ENCODE measurements around the gene SUMO2.

- TF ChIP-seq ZFP3 (CRISPR knock-in tag; IDR thresholded peaks at IDR 0.05) (peak; percentile 62; the same call in 1 of the 2 replicates), ZFP30 (CRISPR knock-in tag; IDR thresholded peaks at IDR 0.05) (no peak), ZNF70 (CRISPR knock-in tag; IDR thresholded peaks at IDR 0.05) (no peak), ISL1 (CRISPR knock-in tag; IDR thresholded peaks at IDR 0.05) (0 out of 2 replicates have a peak, but pooled peaks have one; percentile 25), RARB (CRISPR knock-in tag; IDR thresholded peaks at IDR 0.05) (no peak), TOX (CRISPR knock-in tag; IDR thresholded peaks at IDR 0.05; ENCODE audit: borderline replicate concordance) (no peak), ARNTL (CRISPR knock-in tag; IDR thresholded peaks at IDR 0.05; ENCODE audit: borderline replicate concordance, low read depth) (no peak), ZNF8 (CRISPR knock-in tag; IDR thresholded peaks at IDR 0.05) (no peak), ESRRG (CRISPR knock-in tag; IDR thresholded peaks at IDR 0.05) (no peak)
- TF ChIP-seq, protein P1, sequence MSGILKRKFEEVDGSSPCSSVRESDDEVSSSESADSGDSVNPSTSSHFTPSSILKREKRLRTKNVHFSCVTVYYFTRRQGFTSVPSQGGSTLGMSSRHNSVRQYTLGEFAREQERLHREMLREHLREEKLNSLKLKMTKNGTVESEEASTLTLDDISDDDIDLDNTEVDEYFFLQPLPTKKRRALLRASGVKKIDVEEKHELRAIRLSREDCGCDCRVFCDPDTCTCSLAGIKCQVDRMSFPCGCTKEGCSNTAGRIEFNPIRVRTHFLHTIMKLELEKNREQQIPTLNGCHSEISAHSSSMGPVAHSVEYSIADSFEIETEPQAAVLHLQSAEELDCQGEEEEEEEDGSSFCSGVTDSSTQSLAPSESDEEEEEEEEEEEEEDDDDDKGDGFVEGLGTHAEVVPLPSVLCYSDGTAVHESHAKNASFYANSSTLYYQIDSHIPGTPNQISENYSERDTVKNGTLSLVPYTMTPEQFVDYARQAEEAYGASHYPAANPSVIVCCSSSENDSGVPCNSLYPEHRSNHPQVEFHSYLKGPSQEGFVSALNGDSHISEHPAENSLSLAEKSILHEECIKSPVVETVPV (CRISPR knock-in tag; IDR thresholded peaks at IDR 0.05): no peak
- TF ChIP-seq, protein P2, sequence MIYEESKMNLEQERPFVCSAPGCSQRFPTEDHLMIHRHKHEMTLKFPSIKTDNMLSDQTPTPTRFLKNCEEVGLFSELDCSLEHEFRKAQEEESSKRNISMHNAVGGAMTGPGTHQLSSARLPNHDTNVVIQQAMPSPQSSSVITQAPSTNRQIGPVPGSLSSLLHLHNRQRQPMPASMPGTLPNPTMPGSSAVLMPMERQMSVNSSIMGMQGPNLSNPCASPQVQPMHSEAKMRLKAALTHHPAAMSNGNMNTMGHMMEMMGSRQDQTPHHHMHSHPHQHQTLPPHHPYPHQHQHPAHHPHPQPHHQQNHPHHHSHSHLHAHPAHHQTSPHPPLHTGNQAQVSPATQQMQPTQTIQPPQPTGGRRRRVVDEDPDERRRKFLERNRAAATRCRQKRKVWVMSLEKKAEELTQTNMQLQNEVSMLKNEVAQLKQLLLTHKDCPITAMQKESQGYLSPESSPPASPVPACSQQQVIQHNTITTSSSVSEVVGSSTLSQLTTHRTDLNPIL (CRISPR knock-in tag; IDR thresholded peaks at IDR 0.05; ENCODE audit: low read depth): no peak
Measured at GRCh38 chr17:75124041-75124818, 58.5 kb downstream of the SUMO2 start.

All from SK-N-SH treated with all-trans-retinoic acid at 6 μM for 48 hours (cell line).